NK-92 treated with Interleukin-12 subunit alpha and Interleukin-12 subunit beta, amount 100 ng/mL, for 24 hours (cell line): Measurements from ENCODE around the gene RBM33.

Experiments
- DNase-seq: peaks from one replicate; lab custom pipeline; 2025; lab: John Stamatoyannopoulos, UW

Gene RBM33

GRCh38 chr7:155747209-155747608, 102.7 kb downstream of the RBM33 start:
- DNase-seq, result no peak

GRCh38 chr7:155749578-155749977, 105.1 kb downstream of the RBM33 start:
- DNase-seq, result no peak

GRCh38 chr7:155750255-155751125, 106.0 kb downstream of the RBM33 start:
- DNase-seq, result no peak

- no peak for DNase-seq
These were observed 106.9 kb downstream of the RBM33 start for GRCh38 chr7:155751409-155751808.

- DNase-seq, result no peak
These were observed 108.4 kb downstream of the RBM33 start for GRCh38 chr7:155752756-155753445.

GRCh38 chr7:155753446-155753965, 109.0 kb downstream of the RBM33 start:
- no peak for DNase-seq

- DNase-seq, result no peak
These were observed 109.7 kb downstream of the RBM33 start for GRCh38 chr7:155754165-155754564.

- DNase-seq, result no peak
These were observed 110.6 kb downstream of the RBM33 start for GRCh38 chr7:155755026-155755425.

- no peak for DNase-seq
These were observed 111.9 kb downstream of the RBM33 start for GRCh38 chr7:155756322-155756721.

- DNase-seq, result no peak
These were observed 113.9 kb downstream of the RBM33 start for GRCh38 chr7:155758348-155758747.

- DNase-seq, result no peak
These were observed 115.4 kb downstream of the RBM33 start for GRCh38 chr7:155759740-155760430.

- DNase-seq, result no peak
These were observed 116.7 kb downstream of the RBM33 start for GRCh38 chr7:155761162-155761561.

GRCh38 chr7:155762036-155762435, 117.6 kb downstream of the RBM33 start:
- no peak for DNase-seq

- no peak for DNase-seq
These were observed 118.2 kb downstream of the RBM33 start for GRCh38 chr7:155762655-155763054.

- no peak for DNase-seq
These were observed 118.7 kb downstream of the RBM33 start for GRCh38 chr7:155763122-155763521.

GRCh38 chr7:155763691-155764437, 119.4 kb downstream of the RBM33 start:
- DNase-seq, result no peak

GRCh38 chr7:155764438-155764793, 120.0 kb downstream of the RBM33 start:
- DNase-seq, result no peak

- DNase-seq, result no peak
These were observed 121.0 kb downstream of the RBM33 start for GRCh38 chr7:155765458-155765857.

- no peak for DNase-seq
These were observed 121.9 kb downstream of the RBM33 start for GRCh38 chr7:155766386-155766785.

- no peak for DNase-seq
These were observed 122.8 kb downstream of the RBM33 start for GRCh38 chr7:155766966-155767916.

- DNase-seq, result no peak
These were observed 125.2 kb downstream of the RBM33 start for GRCh38 chr7:155769701-155770100.
